Bronchial epithelial cell (primary cell): Measurements from ENCODE around the gene REPS1. TPM values are rescaled to one million over a fixed set of nuclear protein-coding genes. Genes with fewer than 3 reads are reported as not detected.

ENCODE experiments used
- DNase-seq: peaks from one replicate; pipeline ENCODE4 v3.0.0-alpha.2; 2010; ENCODE audit warnings: low read depth
- FAIRE-seq: peaks from 2 replicates; lab custom pipeline; 2011; peaks lifted over from hg19 to GRCh38; lab: Jason Lieb, UNC
- H3K27me3 ChIP-seq: 2 replicates; pipeline ENCODE4 v1.5.1; 2011; ENCODE audit warnings: low read length; ENCODE audit not compliant: control insufficient read depth, insufficient read depth
- H3K36me3 ChIP-seq: 2 replicates; pipeline ENCODE4 v1.5.1; 2011; ENCODE audit warnings: low read length; ENCODE audit not compliant: control insufficient read depth, insufficient read depth
- H3K4me3 ChIP-seq: 2 replicates; pipeline ENCODE4 v1.5.1; 2011; ENCODE audit warnings: mild to moderate bottlenecking, low read depth, low read length, control low read depth
- CTCF ChIP-seq: IDR thresholded peaks from 2 replicates; pipeline ENCODE4 v1.5.1; 2011; ENCODE audit warnings: mild to moderate bottlenecking, moderate library complexity, low read length, control low read depth, inconsistent platforms; ENCODE audit not compliant: insufficient read depth, severe bottlenecking
- total RNA-seq: library from RNA; depleted of rRNA; stranded (reverse); fragments of >200 nt; gene quantifications from 2 replicates; pipeline ENCODE4 v1.2.1, GENCODE V29; 2014

Gene REPS1
- 31.1 and 38.3 TPM in 2 replicates for total RNA-seq

- Histone ChIP-seq H3K36me3 (no peaks in the 10 kb centered on the region), H3K4me3 (peak within 1 kb of the TSS; percentile 82), H3K27me3 (no peaks in the 10 kb centered on the region)
- peak; percentile 95 for TF ChIP-seq CTCF
- no peak for FAIRE-seq
- DNase-seq, result peak; percentile 64
Measured at GRCh38 chr6:138987643-138988468, at the start of gene REPS1. REPS1 (minus strand) TSS chr6:138988253; CDS start chr6:138987682, 571 bp downstream.

- no peak for TF ChIP-seq CTCF
- no peak for FAIRE-seq
- no peak for DNase-seq
- H3K27me3 ChIP-seq, result no peaks in the 10 kb centered on the region
- peaks cover 3% of the 10 kb centered on the region for H3K36me3 ChIP-seq
- H3K4me3 ChIP-seq, result no peak overlapping the region
Measured at GRCh38 chr6:139037490-139037889, 49.4 kb upstream of the REPS1 start.

GRCh38 chr6:139030228-139030963, 42.3 kb upstream of the REPS1 start:
- Histone ChIP-seq H3K36me3 (peaks cover 2% of the 10 kb centered on the region), H3K4me3 (no peak overlapping the region), H3K27me3 (no peaks in the 10 kb centered on the region)
- FAIRE-seq, result no peak
- TF ChIP-seq CTCF, result no peak
- DNase-seq, result no peak

- Histone ChIP-seq H3K27me3 (no peaks in the 10 kb centered on the region), H3K4me3 (peak overlapping the region; percentile 95), H3K36me3 (no peaks in the 10 kb centered on the region)
- FAIRE-seq (no peak), DNase-seq (no peak)
- TF ChIP-seq CTCF, result no peak
Measured at GRCh38 chr6:139029470-139030227, 41.6 kb upstream of the REPS1 start.

GRCh38 chr6:139028658-139029469, 40.8 kb upstream of the REPS1 start, which contains the start of gene ABRACL:
ABRACL (plus strand) TSS chr6:139028745; CDS start chr6:139034161, 5,416 bp downstream.
- H3K36me3 ChIP-seq, result no peaks in the 10 kb centered on the region
- H3K27me3 ChIP-seq, result no peaks in the 10 kb centered on the region
- TF ChIP-seq CTCF, result no peak
- H3K4me3 ChIP-seq, result peak within 1 kb of the TSS; percentile 95
- no peak for DNase-seq
- FAIRE-seq, result no peak
